HCT116 (cell line): Measurements from ENCODE around the gene ABCC9.

ENCODE experiments used
- CBX3 ChIP-seq: IDR thresholded peaks from 2 replicates; pipeline ENCODE4 v1.6.1; 2012; ENCODE audit warnings: low read depth
- CEBPB ChIP-seq: IDR thresholded peaks from 2 replicates; pipeline ENCODE4 v1.6.1; 2012; ENCODE audit warnings: low read depth
- EZH2 ChIP-seq: fragments of 200-600 bp; sonication (generic); IDR thresholded peaks from 2 replicates; pipeline ENCODE4 v1.6.1; 2017; ENCODE audit warnings: antibody characterized with exemption, mixed run types
- EZH2phosphoT487 ChIP-seq: fragments of 200-600 bp; IDR thresholded peaks from 2 replicates; pipeline ENCODE4 v1.6.1; 2018; ENCODE audit warnings: antibody characterized with exemption, borderline replicate concordance
- JUND ChIP-seq: IDR thresholded peaks from 2 replicates; pipeline ENCODE4 v1.6.1; 2012
- POLR2A ChIP-seq: IDR thresholded peaks from 2 replicates; pipeline ENCODE4 v1.7.0; 2011; ENCODE audit warnings: borderline replicate concordance; ENCODE audit not compliant: insufficient read depth, insufficient read length; ENCODE audit errors: extremely low read depth
- SIN3A ChIP-seq: IDR thresholded peaks from 2 replicates; pipeline ENCODE4 v1.6.1; 2012; ENCODE audit warnings: low read depth
- TCF7L2 ChIP-seq: IDR thresholded peaks from 2 replicates; pipeline ENCODE4 v1.7.0; 2011; ENCODE audit warnings: borderline replicate concordance, inconsistent platforms; ENCODE audit not compliant: insufficient read depth, insufficient read length; ENCODE audit errors: extremely low read depth
- YY1 ChIP-seq: IDR thresholded peaks from 2 replicates; pipeline ENCODE4 v1.6.1; 2011; ENCODE audit warnings: low read length, low read depth, moderate library complexity, mild to moderate bottlenecking; ENCODE audit not compliant: insufficient replicate concordance; ENCODE audit errors: extremely low read depth
- TF ChIP-seq, protein P1 (sequence below), 3 experiments: fragments of 200-600 bp in 1 of 3; sonication (generic) in 1 of 3; IDR thresholded peaks in 2 of 3; conservative IDR thresholded peaks in 1 of 3; 2 replicates each; pipeline ENCODE4 v1.5.1; 2012 to 2017; ENCODE audit warnings: low read depth in 2 of 3, low read length in 2 of 3, antibody characterized with exemption in 1 of 3, borderline replicate concordance in 1 of 3, control low read depth in 1 of 3, mild to moderate bottlenecking in 1 of 3, mixed read lengths in 1 of 3, mixed run types in 1 of 3, moderate library complexity in 1 of 3; ENCODE audit not compliant: insufficient read depth in 1 of 3
- TF ChIP-seq, protein P2 (sequence below): IDR thresholded peaks from 2 replicates; pipeline ENCODE4 v1.6.1; 2011; ENCODE audit warnings: mild to moderate bottlenecking, low read length, moderate library complexity; ENCODE audit not compliant: insufficient replicate concordance; ENCODE audit errors: extremely low read depth

DNA sequence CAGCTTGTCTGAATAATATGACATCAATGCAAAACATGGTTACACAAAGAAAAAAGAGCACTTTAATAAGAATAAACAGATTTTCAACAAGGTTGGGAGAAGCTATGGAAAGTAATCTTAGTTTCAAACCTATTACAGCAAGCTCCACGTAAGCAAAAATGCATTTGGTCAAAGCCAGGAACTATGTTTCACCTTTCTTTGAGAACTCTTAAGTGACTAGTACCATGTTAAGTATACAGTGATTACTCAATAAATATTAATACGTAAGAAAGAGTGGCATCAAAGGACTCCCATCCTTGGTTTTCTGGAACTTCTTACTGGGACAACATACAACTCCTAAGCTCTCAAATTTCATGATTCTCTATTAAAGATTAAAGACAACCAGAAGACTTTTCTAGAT is 80.7 kb downstream of the ABCC9 start:
- TF ChIP-seq, protein P1, sequence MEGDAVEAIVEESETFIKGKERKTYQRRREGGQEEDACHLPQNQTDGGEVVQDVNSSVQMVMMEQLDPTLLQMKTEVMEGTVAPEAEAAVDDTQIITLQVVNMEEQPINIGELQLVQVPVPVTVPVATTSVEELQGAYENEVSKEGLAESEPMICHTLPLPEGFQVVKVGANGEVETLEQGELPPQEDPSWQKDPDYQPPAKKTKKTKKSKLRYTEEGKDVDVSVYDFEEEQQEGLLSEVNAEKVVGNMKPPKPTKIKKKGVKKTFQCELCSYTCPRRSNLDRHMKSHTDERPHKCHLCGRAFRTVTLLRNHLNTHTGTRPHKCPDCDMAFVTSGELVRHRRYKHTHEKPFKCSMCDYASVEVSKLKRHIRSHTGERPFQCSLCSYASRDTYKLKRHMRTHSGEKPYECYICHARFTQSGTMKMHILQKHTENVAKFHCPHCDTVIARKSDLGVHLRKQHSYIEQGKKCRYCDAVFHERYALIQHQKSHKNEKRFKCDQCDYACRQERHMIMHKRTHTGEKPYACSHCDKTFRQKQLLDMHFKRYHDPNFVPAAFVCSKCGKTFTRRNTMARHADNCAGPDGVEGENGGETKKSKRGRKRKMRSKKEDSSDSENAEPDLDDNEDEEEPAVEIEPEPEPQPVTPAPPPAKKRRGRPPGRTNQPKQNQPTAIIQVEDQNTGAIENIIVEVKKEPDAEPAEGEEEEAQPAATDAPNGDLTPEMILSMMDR (IDR thresholded peaks at IDR 0.05 in 2 of 3, conservative IDR thresholded peaks at IDR 0.05 in 1 of 3; ENCODE audit: borderline replicate concordance in 1 of 3, insufficient read depth in 1 of 3, low read depth in 2 of 3, low read length in 2 of 3): no peak
- TF ChIP-seq SIN3A (no peak), CBX3 (no peak), YY1 (no peak), EZH2phosphoT487 (no peak), TCF7L2 (no peak), CEBPB (no peak), EZH2 (no peak), JUND (no peak), POLR2A (no peak)
- TF ChIP-seq, protein P2, sequence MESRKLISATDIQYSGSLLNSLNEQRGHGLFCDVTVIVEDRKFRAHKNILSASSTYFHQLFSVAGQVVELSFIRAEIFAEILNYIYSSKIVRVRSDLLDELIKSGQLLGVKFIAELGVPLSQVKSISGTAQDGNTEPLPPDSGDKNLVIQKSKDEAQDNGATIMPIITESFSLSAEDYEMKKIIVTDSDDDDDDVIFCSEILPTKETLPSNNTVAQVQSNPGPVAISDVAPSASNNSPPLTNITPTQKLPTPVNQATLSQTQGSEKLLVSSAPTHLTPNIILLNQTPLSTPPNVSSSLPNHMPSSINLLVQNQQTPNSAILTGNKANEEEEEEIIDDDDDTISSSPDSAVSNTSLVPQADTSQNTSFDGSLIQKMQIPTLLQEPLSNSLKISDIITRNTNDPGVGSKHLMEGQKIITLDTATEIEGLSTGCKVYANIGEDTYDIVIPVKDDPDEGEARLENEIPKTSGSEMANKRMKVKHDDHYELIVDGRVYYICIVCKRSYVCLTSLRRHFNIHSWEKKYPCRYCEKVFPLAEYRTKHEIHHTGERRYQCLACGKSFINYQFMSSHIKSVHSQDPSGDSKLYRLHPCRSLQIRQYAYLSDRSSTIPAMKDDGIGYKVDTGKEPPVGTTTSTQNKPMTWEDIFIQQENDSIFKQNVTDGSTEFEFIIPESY: no peak
